Testis (tissue), 2 donors: ENCODE measurements around the gene GAK.

ENCODE experiments used
- POLR2A ChIP-seq: fragments of 450-650 bp; IDR thresholded peaks from one replicate; pipeline ENCODE4 v1.6.1; 2017; ENCODE audit warnings: antibody characterized with exemption, mild to moderate bottlenecking, moderate library complexity
- TF ChIP-seq, protein P1 (sequence below), 3 experiments: fragments of 450-650 bp in 2 of 3; fragments of 200-600 bp in 1 of 3; sonication (generic) in 1 of 3; IDR thresholded peaks; one replicate each; pipeline ENCODE4 v1.5.1; 2016 to 2019; ENCODE audit warnings: antibody characterized with exemption in 3 of 3, mild to moderate bottlenecking in 2 of 3, moderate library complexity in 1 of 3

DNA sequence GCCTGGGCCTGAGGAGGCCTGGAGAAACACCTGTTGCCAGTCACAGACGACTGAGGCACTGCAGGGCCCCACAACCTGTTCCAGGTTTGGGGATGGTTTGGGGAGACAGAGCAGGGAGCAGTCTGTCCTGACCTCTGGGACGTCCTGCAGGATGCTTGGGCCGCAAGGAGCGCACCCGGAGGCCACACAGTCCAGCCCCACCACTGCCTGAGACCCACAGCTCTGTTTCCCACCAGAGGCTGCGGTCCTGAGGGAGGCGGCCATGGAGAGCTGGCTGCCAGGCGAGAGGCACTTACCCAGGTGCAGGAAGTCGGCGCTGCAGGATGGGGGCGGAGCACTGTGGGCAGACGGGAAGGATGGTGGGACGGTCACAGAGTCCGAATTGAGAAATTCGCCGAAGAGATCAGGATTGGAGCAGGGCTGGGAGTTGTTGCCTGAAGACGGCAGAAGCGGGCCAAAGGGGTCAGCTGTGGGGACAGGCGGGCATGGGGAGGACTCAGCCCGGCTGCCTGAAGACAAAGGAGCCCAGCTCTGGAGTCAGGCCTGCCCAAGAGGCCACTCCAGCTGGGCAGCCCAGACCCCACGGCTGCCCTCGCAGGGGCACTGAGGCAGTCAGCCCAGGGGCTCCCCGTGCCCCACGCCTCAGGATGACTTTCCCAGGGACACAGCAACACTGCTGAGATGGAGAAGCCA lies 65.9 kb downstream of the GAK start:
- no peak for TF ChIP-seq POLR2A
- TF ChIP-seq, protein P1, sequence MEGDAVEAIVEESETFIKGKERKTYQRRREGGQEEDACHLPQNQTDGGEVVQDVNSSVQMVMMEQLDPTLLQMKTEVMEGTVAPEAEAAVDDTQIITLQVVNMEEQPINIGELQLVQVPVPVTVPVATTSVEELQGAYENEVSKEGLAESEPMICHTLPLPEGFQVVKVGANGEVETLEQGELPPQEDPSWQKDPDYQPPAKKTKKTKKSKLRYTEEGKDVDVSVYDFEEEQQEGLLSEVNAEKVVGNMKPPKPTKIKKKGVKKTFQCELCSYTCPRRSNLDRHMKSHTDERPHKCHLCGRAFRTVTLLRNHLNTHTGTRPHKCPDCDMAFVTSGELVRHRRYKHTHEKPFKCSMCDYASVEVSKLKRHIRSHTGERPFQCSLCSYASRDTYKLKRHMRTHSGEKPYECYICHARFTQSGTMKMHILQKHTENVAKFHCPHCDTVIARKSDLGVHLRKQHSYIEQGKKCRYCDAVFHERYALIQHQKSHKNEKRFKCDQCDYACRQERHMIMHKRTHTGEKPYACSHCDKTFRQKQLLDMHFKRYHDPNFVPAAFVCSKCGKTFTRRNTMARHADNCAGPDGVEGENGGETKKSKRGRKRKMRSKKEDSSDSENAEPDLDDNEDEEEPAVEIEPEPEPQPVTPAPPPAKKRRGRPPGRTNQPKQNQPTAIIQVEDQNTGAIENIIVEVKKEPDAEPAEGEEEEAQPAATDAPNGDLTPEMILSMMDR (IDR thresholded peaks at IDR 0.05) = no peak
